ENCODE results near the gene ZNF814.
"Not testable (repeated sequence)": the region's sequence is repeated elsewhere in the genome, so short reads cannot be mapped to it uniquely, and the experiment has no call there.

The ZNF814 gene

DNA sequence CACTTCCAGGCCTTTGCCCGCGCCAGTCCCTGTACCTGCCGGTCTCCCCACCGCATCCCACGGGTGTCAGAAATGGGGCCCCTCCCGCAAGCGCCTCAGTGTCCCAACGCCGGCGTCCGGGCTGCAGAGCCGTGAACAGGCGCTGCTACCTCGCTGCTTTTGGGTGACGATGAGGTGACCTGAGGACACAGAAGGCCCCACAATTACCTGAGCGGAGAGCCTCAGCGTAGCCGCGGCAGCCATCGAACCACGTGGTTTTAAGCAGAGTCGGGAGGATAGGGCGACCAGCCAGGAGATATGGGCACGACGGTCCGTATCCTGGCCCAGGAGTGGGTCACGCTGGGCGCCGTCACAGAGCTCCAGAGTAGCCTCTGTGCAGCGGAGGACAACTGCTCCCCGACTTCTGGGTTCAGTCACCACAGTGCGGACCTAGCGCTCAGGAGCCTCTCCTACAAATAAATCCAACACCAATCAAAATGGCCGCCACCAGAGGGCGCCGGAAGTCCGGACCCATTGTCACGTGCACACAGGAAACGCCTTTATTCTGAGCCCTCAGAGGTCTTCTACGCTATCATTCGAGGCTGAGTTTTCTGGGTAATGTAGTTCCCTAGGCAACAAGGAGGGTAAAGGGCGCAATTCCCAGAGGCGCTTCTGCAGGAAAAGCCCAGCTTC lies at the start of gene ZNF814:
TSS of gene ZNF814 (minus strand) at position 478 of the 672 bp plus-strand sequence. CDS start at position 243, 235 bp downstream.
- DNase-seq = peak; percentile 69 to 77

- no peak for DNase-seq
Measured at GRCh38 chr19:57935731-57936130, 46.9 kb upstream of the ZNF814 start.

GRCh38 chr19:57934820-57935665 lies 46.2 kb upstream of the ZNF814 start, which contains the start of gene ZNF418:
Gene ZNF418 (minus strand): TSS chr19:57935402. CDS start chr19:57933822, 1,580 bp downstream.
- peak; percentile 15 to 24 for DNase-seq

DNA sequence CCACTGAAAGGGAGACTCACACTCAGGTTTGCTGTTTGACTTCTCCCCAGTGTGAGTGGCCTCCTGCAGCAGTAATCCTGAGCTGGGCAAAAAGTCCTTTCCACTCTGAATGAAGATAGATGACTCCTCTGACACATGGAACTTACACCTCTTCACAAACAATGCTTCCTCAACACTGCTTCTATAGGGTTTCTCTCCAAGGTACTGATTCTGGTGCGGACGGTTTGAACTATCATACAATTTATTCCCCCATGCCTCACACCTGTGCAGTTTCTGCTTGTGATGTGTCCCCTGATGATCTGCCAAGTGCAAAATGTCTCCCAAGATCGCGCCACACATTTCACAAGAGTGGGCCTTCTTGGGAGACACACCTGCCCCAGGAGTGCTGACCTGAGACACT lies 38.8 kb upstream of the ZNF814 start:
- DNase-seq = no peak

GRCh38 chr19:57916168-57916995 lies 27.5 kb upstream of the ZNF814 start, which contains the start of gene ZNF417:
Gene ZNF417 (minus strand): TSS chr19:57916592. CDS start chr19:57916411, 181 bp downstream.
- peak; percentile 62 to 66 for DNase-seq

GRCh38 chr19:57914531-57914930 lies 25.7 kb upstream of the ZNF814 start:
- no peak for DNase-seq

DNA sequence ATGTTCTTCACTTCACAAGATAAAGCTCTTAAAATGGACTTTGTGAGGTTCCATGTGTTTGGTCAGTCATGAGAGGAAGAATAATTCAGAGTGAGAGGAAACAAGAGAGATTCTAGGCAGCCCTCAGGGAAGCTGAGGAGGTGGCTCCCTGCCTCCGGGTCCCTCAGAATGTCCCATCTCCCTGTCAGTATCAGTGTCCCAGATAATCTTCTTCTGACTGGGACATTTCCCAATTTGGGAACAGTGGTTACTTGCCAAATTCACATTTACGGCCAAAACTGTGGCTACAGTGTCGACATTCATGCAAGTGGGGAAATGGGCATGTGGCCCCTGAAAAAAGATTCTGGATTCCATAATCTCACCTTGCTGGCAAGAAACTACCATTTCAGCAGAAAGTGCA lies 18.6 kb upstream of the ZNF814 start:
- DNase-seq = no peak

GRCh38 chr19:57905258-57905657 lies 16.4 kb upstream of the ZNF814 start:
- DNase-seq = no peak

GRCh38 chr19:57903618-57904184 lies 14.9 kb upstream of the ZNF814 start:
- no peak for DNase-seq

DNA sequence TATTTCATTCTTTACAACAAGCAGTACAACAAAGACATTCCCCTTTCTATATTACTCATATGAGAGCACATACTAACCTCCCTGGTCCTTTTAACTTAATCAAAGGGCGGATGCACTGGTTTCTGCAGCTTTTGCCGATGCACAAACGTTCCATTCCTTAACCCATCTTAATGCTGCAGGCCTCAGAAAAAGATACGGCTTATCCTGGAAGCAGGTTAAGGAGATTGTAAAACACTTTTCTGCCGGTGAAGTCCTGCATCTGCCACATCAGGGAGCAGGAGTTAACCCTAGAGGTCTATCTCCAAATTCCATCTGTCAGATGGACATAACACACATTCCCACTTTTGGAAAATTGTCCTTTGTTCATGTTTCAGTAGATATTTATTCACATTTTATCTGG lies 11.5 kb upstream of the ZNF814 start:
- DNase-seq = no peak

GRCh38 chr19:57890706-57891105 lies 1.9 kb upstream of the ZNF814 start:
- not testable (repeated sequence) for DNase-seq

GRCh38 chr19:57888107-57888559 lies 704 bp downstream of the ZNF814 start:
- DNase-seq = no peak

- no peak for DNase-seq
Measured at GRCh38 chr19:57887195-57887941, 1.5 kb downstream of the ZNF814 start.

DNA sequence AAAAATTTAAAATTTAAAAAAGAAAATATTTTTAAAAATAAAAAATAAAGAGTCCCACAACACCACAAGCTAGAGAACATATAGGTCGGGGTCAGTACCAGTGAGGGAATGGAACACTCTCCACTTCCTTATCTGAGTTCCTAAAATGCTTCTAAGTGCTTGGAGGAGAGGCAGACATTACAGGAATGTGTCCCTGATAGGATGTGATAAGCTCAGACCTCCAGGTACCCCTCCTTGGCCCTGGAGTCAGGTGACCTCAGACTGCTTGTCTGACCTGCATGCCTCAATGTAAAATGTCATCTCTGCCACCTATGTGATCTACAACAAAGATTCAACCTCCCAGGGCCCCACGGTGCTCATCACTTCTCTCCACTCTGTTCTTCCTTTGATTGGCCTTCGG lies 2.8 kb downstream of the ZNF814 start:
- DNase-seq = no peak

DNA sequence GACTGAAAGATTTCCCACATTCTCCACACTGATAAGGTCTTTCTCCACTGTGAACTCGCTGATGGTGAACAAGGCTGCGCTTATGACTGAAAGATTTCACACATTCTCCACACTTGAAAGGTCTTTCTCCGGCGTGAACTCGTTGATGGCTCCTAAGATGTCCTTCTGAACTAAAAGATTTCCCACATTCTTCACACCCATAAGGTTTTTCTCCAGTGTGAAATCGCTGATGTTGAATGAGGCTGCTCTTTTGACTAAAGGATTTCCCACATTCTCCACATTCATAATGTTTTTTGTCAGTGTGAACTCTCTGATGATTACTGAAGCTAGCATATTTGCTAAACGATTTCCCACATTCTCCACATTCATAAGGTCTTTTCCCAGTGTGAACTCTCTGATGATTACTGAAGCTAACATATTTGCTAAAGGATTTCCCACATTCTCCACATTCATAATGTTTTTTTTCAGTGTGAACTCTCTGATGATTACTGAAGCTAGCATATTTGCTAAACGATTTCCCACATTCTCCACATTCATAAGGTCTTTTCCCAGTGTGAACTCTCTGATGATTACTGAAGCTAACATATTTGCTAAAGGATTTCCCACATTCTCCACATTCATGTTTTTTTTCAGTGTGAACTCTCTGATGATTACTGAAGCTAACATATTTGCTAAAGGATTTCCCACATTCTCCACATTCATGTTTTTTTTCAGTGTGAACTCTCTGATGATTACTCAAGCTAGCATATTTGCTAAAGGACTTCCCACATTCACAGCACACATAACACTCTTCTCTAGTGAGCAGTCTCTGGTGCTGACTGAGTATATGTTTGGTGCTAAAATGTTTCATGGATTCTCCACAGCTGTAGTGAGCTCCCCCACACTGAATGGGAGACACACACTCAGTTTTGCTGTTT lies 14.7 kb downstream of the ZNF814 start:
- not testable (repeated sequence) for DNase-seq

DNA sequence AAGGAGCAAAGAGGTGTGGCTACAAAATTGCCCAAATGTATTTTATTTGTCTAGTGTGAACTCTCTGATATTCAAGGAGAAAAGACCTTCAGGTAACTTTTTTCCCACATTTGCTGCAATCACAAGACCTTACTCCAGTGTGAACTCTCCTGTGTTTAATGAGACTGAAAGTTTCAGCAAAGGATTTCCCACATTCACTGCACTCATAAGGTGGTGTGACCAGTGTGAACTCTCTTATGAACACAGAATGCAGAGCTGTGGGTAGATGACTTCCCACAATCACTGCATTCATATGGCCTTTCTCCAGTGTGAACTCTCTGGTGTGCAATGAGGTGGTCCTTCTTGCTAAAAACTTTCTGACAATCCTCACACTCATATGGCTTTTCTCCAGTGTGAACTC lies 16.4 kb downstream of the ZNF814 start:
- DNase-seq = no peak

- no peak for DNase-seq
Measured at GRCh38 chr19:57870225-57870624, 18.6 kb downstream of the ZNF814 start.

DNA sequence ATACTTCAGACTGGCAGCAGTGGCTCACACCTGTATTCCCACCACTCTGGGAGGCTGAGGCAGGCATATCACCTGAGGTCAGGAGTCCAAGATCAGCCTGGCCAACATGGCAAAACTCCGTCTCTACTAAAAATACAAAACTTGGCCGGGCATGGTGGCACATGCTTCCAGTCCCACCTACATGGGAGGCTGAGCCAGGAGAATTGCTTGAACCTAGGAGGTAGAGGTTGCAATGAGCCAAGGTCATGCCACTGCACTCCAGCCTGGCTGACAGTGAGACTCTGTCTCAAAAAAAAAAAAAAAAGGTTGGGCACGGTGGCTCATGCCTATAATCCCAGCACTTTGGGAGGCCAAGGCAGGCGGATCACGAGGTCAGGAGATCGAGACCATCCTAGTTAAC lies 19.2 kb downstream of the ZNF814 start:
- DNase-seq = not testable (repeated sequence)

- no peak for DNase-seq
Measured at GRCh38 chr19:57867868-57868492, 20.9 kb downstream of the ZNF814 start.

DNA sequence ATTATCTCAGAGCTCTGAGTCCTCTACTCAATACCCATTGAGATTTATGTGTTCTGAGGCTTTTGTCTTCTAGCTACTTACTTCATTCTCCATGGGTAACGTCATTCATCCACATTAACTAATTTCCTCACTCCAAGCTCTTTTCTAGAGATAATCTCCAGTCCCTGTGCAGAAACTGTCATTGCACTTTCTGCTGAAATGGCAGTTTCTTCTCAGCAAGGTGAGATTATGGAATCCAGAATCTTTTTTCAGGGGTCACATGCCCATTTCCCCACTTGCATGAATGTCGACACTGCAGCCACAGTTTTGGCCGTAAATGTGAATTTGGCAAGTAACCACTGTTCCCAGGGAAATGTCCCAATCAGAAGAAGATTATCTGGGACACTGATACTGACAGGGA lies 26.5 kb downstream of the ZNF814 start:
- DNase-seq = not testable (repeated sequence)

All from stimulated activated CD4-positive, alpha-beta T cell treated with anti-CD3 and anti-CD28 coated beads, Interleukin-2, amount 100 ng/mL, for 48 hours (primary cell).